Esophagus muscularis mucosa (tissue), 4 donors: ENCODE results near the gene PRDM1. TPM values are rescaled to one million over a fixed set of nuclear protein-coding genes. Genes with fewer than 3 reads are reported as not detected.

ENCODE experiments used
- DNase-seq: peaks from one replicate; pipeline ENCODE4 v3.0.0-alpha.2; 2017; ENCODE audit errors: extremely low spot score
- H3K27ac ChIP-seq, 4 donors: fragments of 200-600 bp; sonication (generic); replicated peaks in 1 of 4; 1 replicate in 3 of 4; 2 replicates in 1 of 4; pipeline ENCODE4 v1.5.1; 2016 to 2019; ENCODE audit warnings: mild to moderate bottlenecking in 1 of 4
- H3K27me3 ChIP-seq, 4 donors: fragments of 200-600 bp; sonication (generic); one replicate each; pipeline versions ENCODE4 v1.5.1 to v1.6.0; 2016 to 2019
- H3K36me3 ChIP-seq, 4 donors: fragments of 200-600 bp; sonication (generic); one replicate each; pipeline ENCODE4 v1.5.1; 2016 to 2019
- H3K4me1 ChIP-seq, 4 donors: fragments of 200-600 bp; sonication (generic); one replicate each; pipeline ENCODE4 v1.5.1; 2016 to 2019
- H3K4me3 ChIP-seq, 4 donors: fragments of 200-600 bp; sonication (generic); 1 replicate in 2 of 4; 2 replicates in 2 of 4; pipeline ENCODE4 v1.5.1; 2016 to 2019; ENCODE audit warnings: mild to moderate bottlenecking in 4 of 4, moderate library complexity in 1 of 4
- H3K9me3 ChIP-seq, 4 donors: fragments of 200-600 bp; sonication (generic); 1 replicate in 3 of 4; 2 replicates in 1 of 4; pipeline ENCODE4 v1.5.1; 2016 to 2019
- CTCF ChIP-seq, 3 experiments: fragments of 200-600 bp in 2 of 3; fragments of 450-650 bp in 1 of 3; sonication (generic) in 2 of 3; IDR thresholded peaks; one replicate each; pipeline ENCODE4 v1.5.1; 2017 to 2019; ENCODE audit warnings: antibody characterized with exemption in 3 of 3, mild to moderate bottlenecking in 2 of 3, moderate library complexity in 1 of 3
- EP300 ChIP-seq: sonication (generic); formaldehyde crosslinking; IDR thresholded peaks from one replicate; pipeline ENCODE4 v1.6.1; 2017; ENCODE audit warnings: antibody characterized with exemption
- POLR2A ChIP-seq: fragments of 450-650 bp; IDR thresholded peaks from one replicate; pipeline ENCODE4 v1.6.1; 2017; ENCODE audit warnings: antibody characterized with exemption, moderate library complexity, mild to moderate bottlenecking, low read depth
- POLR2AphosphoS5 ChIP-seq, 2 donors: sonication (generic); formaldehyde crosslinking; IDR thresholded peaks; one replicate each; pipeline ENCODE4 v1.6.1; 2017; ENCODE audit warnings: antibody characterized with exemption in 2 of 2
- WGBS: methylation state at CpG from one replicate; pipeline ENCODE4 v1.1.5; 2018; 5-methylcytosine and 5-hydroxymethylcytosine counted together
- intact Hi-C: fragments of 100-400 bp; cut with DNase I; formaldehyde crosslinking; loops from one replicate; pipeline ENCODE4 v1.15.1; 2023
- total RNA-seq, 4 donors: library from RNA; depleted of rRNA; stranded (reverse); fragments of >200 nt; gene quantifications; one replicate each; pipeline versions ENCODE4 v1.1.0 to v1.2.1, GENCODE V29; 2016

The PRDM1 gene
- total RNA-seq, 4 donors from 2014 or later = 1.8 to 5.1 (median 2.3) TPM

GRCh38 chr6:106051226-106051625 lies 34.9 kb upstream of the PRDM1 start:
- intact Hi-C loops = no loop called here
- DNase-seq = no peak
- Histone ChIP-seq H3K4me3 (no peak overlapping the region), H3K9me3 (no peaks in the 10 kb centered on the region), H3K4me1 (no peaks in the 10 kb centered on the region), H3K27me3 (no peaks in the 10 kb centered on the region), H3K27ac (no peak overlapping the region), H3K36me3 (no peaks in the 10 kb centered on the region)
- WGBS = 90% methylated on average over 3 of the region's 3 CpGs
- TF ChIP-seq POLR2A (no peak), POLR2AphosphoS5 (IDR thresholded peaks at IDR 0.05) (no peak), CTCF (IDR thresholded peaks at IDR 0.05) (no peak), EP300 (no peak)

GRCh38 chr6:106053484-106054205 lies 32.5 kb upstream of the PRDM1 start:
- intact Hi-C loops = no loop called here
- 78% methylated on average over 3 of the region's 3 CpGs for WGBS
- TF ChIP-seq POLR2A = no peak

GRCh38 chr6:106055489-106055888 lies 30.6 kb upstream of the PRDM1 start:
- no peaks in the 10 kb centered on the region for H3K36me3 ChIP-seq
- 90% methylated on average over 4 of the region's 4 CpGs for WGBS
- intact Hi-C loops = no loop called here
- no peaks in the 10 kb centered on the region for H3K4me1 ChIP-seq
- TF ChIP-seq POLR2A = no peak
- TF ChIP-seq POLR2AphosphoS5 (IDR thresholded peaks at IDR 0.05) = no peak
- no peak for TF ChIP-seq CTCF (IDR thresholded peaks at IDR 0.05)
- no peak for TF ChIP-seq EP300
- H3K27ac ChIP-seq = no peak overlapping the region
- no peak overlapping the region for H3K4me3 ChIP-seq
- H3K27me3 ChIP-seq = no peaks in the 10 kb centered on the region
- no peaks in the 10 kb centered on the region for H3K9me3 ChIP-seq
- DNase-seq = peak; percentile 31

More at GRCh38 chr6:106053484-106054205, 32.5 kb upstream of the PRDM1 start:
- Histone ChIP-seq H3K36me3 (no peaks in the 10 kb centered on the region), H3K9me3 (no peaks in the 10 kb centered on the region), H3K27me3 (no peaks in the 10 kb centered on the region), H3K27ac (no peak overlapping the region), H3K4me1 (no peaks in the 10 kb centered on the region), H3K4me3 (no peak overlapping the region)
- DNase-seq = no peak

- peak; percentile 80 for DNase-seq
- Histone ChIP-seq H3K36me3 (no peaks in the 10 kb centered on the region), H3K4me3 (no peak overlapping the region), H3K4me1 (no peaks in the 10 kb centered on the region), H3K27ac (no peak overlapping the region), H3K9me3 (no peaks in the 10 kb centered on the region), H3K27me3 (no peaks in the 10 kb centered on the region)
- intact Hi-C loops = no loop called here
- 89% methylated on average over 5 of the region's 5 CpGs for WGBS
- no peak for TF ChIP-seq EP300
- no peak for TF ChIP-seq POLR2AphosphoS5 (IDR thresholded peaks at IDR 0.05)
- TF ChIP-seq POLR2A = no peak
- TF ChIP-seq CTCF (IDR thresholded peaks at IDR 0.05) = no peak
Observed at GRCh38 chr6:106056060-106056745, 29.9 kb upstream of the PRDM1 start.

GRCh38 chr6:106056746-106057390 lies 29.3 kb upstream of the PRDM1 start:
- DNase-seq = no peak
- WGBS = 70% methylated on average over 1 of the region's 1 CpG
- Histone ChIP-seq H3K27ac (no peak overlapping the region), H3K4me1 (no peaks in the 10 kb centered on the region), H3K9me3 (no peaks in the 10 kb centered on the region), H3K27me3 (no peaks in the 10 kb centered on the region), H3K4me3 (no peak overlapping the region), H3K36me3 (no peaks in the 10 kb centered on the region)
- TF ChIP-seq POLR2A = no peak
- no peak for TF ChIP-seq CTCF (IDR thresholded peaks at IDR 0.05)
- no peak for TF ChIP-seq POLR2AphosphoS5 (IDR thresholded peaks at IDR 0.05)
- TF ChIP-seq EP300 = no peak
- intact Hi-C loops = no loop called here
